Measurements from ENCODE around the gene TNFRSF21. TPM values are rescaled to one million over a fixed set of nuclear protein-coding genes. Genes with fewer than 3 reads are reported as not detected.
A peak's percentile ranks its signal among the peaks of the same experiment; 100 is the strongest.

TNFRSF21 gene
- total RNA-seq, 1 experiment from 2014 or later, result 47.3 TPM

- ChIA-PET POLR2A (no interaction called here), CTCF (no interaction called here)
- Mint-ChIP-seq H3K27me3 (ENCODE audit: low read depth) (no peaks in the 10 kb centered on the region), H3K4me3 (no peak overlapping the region), H3K9me3 (no peaks in the 10 kb centered on the region), H3K36me3 (peaks cover 30% of the 10 kb centered on the region), H3K4me1 (peaks cover 12% of the 10 kb centered on the region), H3K27ac (no peak overlapping the region)
- ATAC-seq (no peak), DNase-seq (ENCODE audit: low spot score) (no peak)
- no peak for TF ChIP-seq ELF4 (CRISPR knock-in tag; IDR thresholded peaks at IDR 0.05; ENCODE audit: low read depth)
- TF ChIP-seq CREB1 (CRISPR knock-in tag; IDR thresholded peaks at IDR 0.05), result no peak
- TF ChIP-seq NR1H2 (CRISPR knock-in tag; IDR thresholded peaks at IDR 0.05), result no peak
- TF ChIP-seq ZBTB43 (CRISPR knock-in tag; IDR thresholded peaks at IDR 0.05), result no peak
- TF ChIP-seq SMAD4 (CRISPR knock-in tag; IDR thresholded peaks at IDR 0.05), result no peak
- no peak for TF ChIP-seq TEAD1 (CRISPR knock-in tag; IDR thresholded peaks at IDR 0.05)
- no peak for TF ChIP-seq IRF2 (CRISPR knock-in tag; IDR thresholded peaks at IDR 0.05; ENCODE audit: borderline replicate concordance, low read depth)
- TF ChIP-seq ZNF512 (CRISPR knock-in tag; IDR thresholded peaks at IDR 0.05; ENCODE audit: borderline replicate concordance), result no peak
- no peak for TF ChIP-seq GTF2I (CRISPR knock-in tag; conservative IDR thresholded peaks at IDR 0.05)
- no peak for TF ChIP-seq ZNF396 (CRISPR knock-in tag; IDR thresholded peaks at IDR 0.05; ENCODE audit: borderline replicate concordance)
- TF ChIP-seq FOXK1 (CRISPR knock-in tag; IDR thresholded peaks at IDR 0.05), result no peak
- no peak for TF ChIP-seq NR3C1 (CRISPR knock-in tag; conservative IDR thresholded peaks at IDR 0.05; ENCODE audit: low read depth)
- no peak for TF ChIP-seq SMAD3 (CRISPR knock-in tag; IDR thresholded peaks at IDR 0.05; ENCODE audit: borderline replicate concordance)
Measured at GRCh38 chr6:47254906-47255305, 54.8 kb downstream of the TNFRSF21 start.

GRCh38 chr6:47254051-47254450 is 55.7 kb downstream of the TNFRSF21 start:
- POLR2A ChIA-PET, result no interaction called here
- CTCF ChIA-PET, result no interaction called here
- H3K4me3 Mint-ChIP-seq, result no peak overlapping the region

More at GRCh38 chr6:47254051-47254450, 55.7 kb downstream of the TNFRSF21 start:
- Mint-ChIP-seq H3K9me3 (no peaks in the 10 kb centered on the region), H3K4me1 (peaks cover 17% of the 10 kb centered on the region), H3K27me3 (ENCODE audit: low read depth) (no peaks in the 10 kb centered on the region), H3K36me3 (peaks cover 27% of the 10 kb centered on the region), H3K27ac (peak overlapping the region; percentile 60; the same call in 1 of the 2 replicates)
- no peak for TF ChIP-seq FOXJ3 (CRISPR knock-in tag; IDR thresholded peaks at IDR 0.05; ENCODE audit: borderline replicate concordance)
- TF ChIP-seq ZNF219 (CRISPR knock-in tag; IDR thresholded peaks at IDR 0.05; ENCODE audit: borderline replicate concordance), result no peak
- no peak for TF ChIP-seq JUN (CRISPR knock-in tag; IDR thresholded peaks at IDR 0.05)
- no peak for TF ChIP-seq ESRRA (CRISPR knock-in tag; IDR thresholded peaks at IDR 0.05; ENCODE audit: borderline replicate concordance)
- no peak for TF ChIP-seq ZNF671 (CRISPR knock-in tag; IDR thresholded peaks at IDR 0.05)
- no peak for TF ChIP-seq RELA (CRISPR knock-in tag; IDR thresholded peaks at IDR 0.05; ENCODE audit: borderline replicate concordance)
- TF ChIP-seq HMGA2 (CRISPR knock-in tag; IDR thresholded peaks at IDR 0.05), result no peak
- no peak for TF ChIP-seq NR3C1 (CRISPR knock-in tag; conservative IDR thresholded peaks at IDR 0.05; ENCODE audit: low read depth)
- no peak for TF ChIP-seq EMX1 (CRISPR knock-in tag; IDR thresholded peaks at IDR 0.05)
- TF ChIP-seq PRRX2 (CRISPR knock-in tag; IDR thresholded peaks at IDR 0.05), result no peak
- no peak for TF ChIP-seq SMAD4 (CRISPR knock-in tag; IDR thresholded peaks at IDR 0.05)
- no peak for TF ChIP-seq E2F1 (CRISPR knock-in tag; IDR thresholded peaks at IDR 0.05)
- TF ChIP-seq CTCF (IDR thresholded peaks at IDR 0.05), result no peak
- ATAC-seq (no peak), DNase-seq (ENCODE audit: low spot score) (no peak)

Data from WTC11 (cell line).